PC-9 (cell line): Measurements from ENCODE around the gene UTP25. TPM values are rescaled to one million over a fixed set of nuclear protein-coding genes. Genes with fewer than 3 reads are reported as not detected.
"Not testable (repeated sequence)": the region's sequence is repeated elsewhere in the genome, so short reads cannot be mapped to it uniquely, and the experiment has no call there.

Experiments used
- BruUV-seq: library from RNA; stranded (reverse); fragments of 400-500 nt; replicated peaks from 2 replicates; lab custom pipeline; 2021; lab: Mats Ljungman, UMichigan
- CTCF ChIA-PET: fragments of 300-600 bp; sonication (Branson Sonifier 250); formaldehyde crosslinking; loops from one replicate; lab custom pipeline; 2022; ENCODE audit warnings: antibody characterized with exemption; lab: Charles Lee
- POLR2A ChIA-PET: fragments of 300-600 bp; sonication (Branson Sonifier 250); formaldehyde crosslinking; loops from one replicate; lab custom pipeline; 2022; ENCODE audit warnings: antibody characterized with exemption; ENCODE audit not compliant: unreplicated experiment; lab: Charles Lee
- DNase-seq, 2 experiments: peaks; one replicate each; pipeline versions ENCODE4 v3.0.0 to v3.0.0-alpha.2; 2015 to 2022; ENCODE audit warnings: mixed read lengths in 1 of 2
- H2AFZ ChIP-seq: fragments of 200-600 bp; sonication (generic); 2 replicates; pipeline ENCODE4 v1.8.1; 2017; ENCODE audit warnings: antibody characterized with exemption
- H3F3A ChIP-seq: fragments of 200-600 bp; sonication (generic); 2 replicates; pipeline ENCODE4 v1.8.1; 2017; ENCODE audit warnings: antibody characterized with exemption, mild to moderate bottlenecking, low read depth; ENCODE audit not compliant: insufficient read depth
- H3K27ac ChIP-seq: fragments of 200-600 bp; sonication (generic); 2 replicates; pipeline ENCODE4 v1.6.1; 2016; ENCODE audit warnings: mixed run types
- H3K27me3 ChIP-seq: fragments of 200-600 bp; sonication (generic); 2 replicates; pipeline ENCODE4 v1.6.1; 2016; ENCODE audit warnings: low read depth, mixed run types; ENCODE audit not compliant: insufficient read depth
- H3K36me3 ChIP-seq: fragments of 200-600 bp; sonication (generic); 2 replicates; pipeline ENCODE4 v1.6.1; 2016; ENCODE audit warnings: low read depth, mixed run types
- H3K4me1 ChIP-seq: fragments of 200-600 bp; sonication (generic); replicated peaks from 2 replicates; pipeline ENCODE4 v1.6.1; 2016; ENCODE audit warnings: mixed run types; ENCODE audit not compliant: insufficient read depth
- H3K4me2 ChIP-seq: fragments of 200-600 bp; sonication (generic); 2 replicates; pipeline ENCODE4 v1.6.1; 2017; ENCODE audit warnings: mixed run types
- H3K4me3 ChIP-seq: fragments of 200-600 bp; sonication (generic); 2 replicates; pipeline ENCODE4 v1.6.1; 2016; ENCODE audit warnings: mixed run types
- H3K79me2 ChIP-seq: fragments of 200-600 bp; sonication (generic); 2 replicates; pipeline ENCODE4 v1.6.1; 2017; ENCODE audit warnings: low read depth, mixed run types
- H3K9me2 ChIP-seq: fragments of 200-600 bp; sonication (generic); 2 replicates; pipeline ENCODE4 v1.8.1; 2017; ENCODE audit warnings: mild to moderate bottlenecking; ENCODE audit not compliant: insufficient read depth
- H3K9me3 ChIP-seq: fragments of 200-600 bp; sonication (generic); 2 replicates; pipeline ENCODE4 v1.8.1; 2016; ENCODE audit warnings: low read depth; ENCODE audit not compliant: insufficient read depth
- H4K20me1 ChIP-seq: fragments of 200-600 bp; sonication (generic); 2 replicates; pipeline ENCODE4 v1.8.1; 2017; ENCODE audit not compliant: insufficient read depth
- CTCF ChIP-seq: fragments of 200-600 bp; sonication (generic); conservative IDR thresholded peaks from 2 replicates; pipeline ENCODE4 v1.6.1; 2017; ENCODE audit warnings: mixed run types, antibody characterized with exemption, mild to moderate bottlenecking, moderate library complexity
- EZH2 ChIP-seq: fragments of 200-600 bp; sonication (generic); IDR thresholded peaks from 2 replicates; pipeline ENCODE4 v1.8.0; 2017; ENCODE audit warnings: antibody characterized with exemption, low read depth
- intact Hi-C: fragments of 100-400 bp; cut with micrococcal nuclease; formaldehyde crosslinking; loops from one replicate; pipeline ENCODE4 v1.10.0; 2022; ENCODE audit not compliant: unreplicated experiment
- total RNA-seq: library from RNA; stranded (reverse); gene quantifications from 2 replicates; pipeline ENCODE4 v1.2.3, GENCODE V29; 2021

The UTP25 gene
- total RNA-seq, 1 experiment from 2014 or later = 9.3 TPM

DNA sequence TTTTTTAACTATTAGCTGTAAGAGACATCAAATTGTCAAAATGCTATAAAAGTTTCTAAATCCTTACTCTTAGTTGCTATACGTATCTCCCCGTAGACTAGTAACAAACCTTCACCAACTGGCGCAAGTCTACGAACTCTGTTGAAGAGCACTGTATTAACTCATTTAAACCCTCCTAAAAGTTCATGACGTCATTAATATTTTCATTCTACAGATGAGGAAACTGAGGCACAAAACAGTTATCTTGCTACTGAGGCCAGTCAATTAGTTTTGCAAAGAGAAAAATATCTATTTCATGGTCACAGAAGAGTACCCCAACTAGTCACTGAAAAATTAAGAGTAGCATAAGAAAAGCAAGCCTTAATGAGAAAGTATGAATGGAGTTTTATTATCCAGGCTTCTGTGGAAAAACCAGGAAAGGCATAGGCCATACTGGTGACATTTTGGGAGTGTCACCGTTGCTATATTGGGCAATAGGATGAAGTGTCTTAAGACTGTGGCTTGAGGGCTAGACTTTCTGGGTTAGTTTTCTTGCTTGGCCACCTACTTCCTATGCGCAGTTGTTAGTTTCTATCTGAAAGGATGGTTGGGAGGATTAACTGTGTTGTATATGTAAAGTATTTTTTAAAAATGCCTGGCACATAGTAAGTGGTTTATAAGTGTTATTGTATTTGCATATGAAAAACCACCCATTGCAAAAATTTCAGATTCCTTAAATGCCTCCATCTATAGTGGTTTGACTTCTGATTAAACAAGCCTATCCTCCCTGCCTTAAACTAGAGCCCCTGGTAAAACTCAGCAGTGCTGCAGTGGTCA is 57.8 kb downstream of the UTP25 start:
- intact Hi-C loops = no loop called here
- H3K4me2 ChIP-seq = no peak overlapping the region
- H2AFZ ChIP-seq = no peak overlapping the region
- H3K4me1 ChIP-seq = peaks cover 23% of the 10 kb centered on the region
- H3K27ac ChIP-seq = peak overlapping the region; percentile 68; the same call in 1 of the 2 replicates
- H4K20me1 ChIP-seq = no peaks in the 10 kb centered on the region
- no peaks in the 10 kb centered on the region for H3K27me3 ChIP-seq
- no peak for TF ChIP-seq CTCF
- no peak for TF ChIP-seq EZH2
- H3K36me3 ChIP-seq = no peaks in the 10 kb centered on the region
- no TSS peak for BruUV-seq
- no peaks in the 10 kb centered on the region for H3K9me2 ChIP-seq
- H3K9me3 ChIP-seq = no peaks in the 10 kb centered on the region
- ChIA-PET CTCF (interaction anchor here (0.6 kb wide), 1 partner anchor 10 kb away, joined by 3 read pairs; no protein-coding TSS in a partner anchor), POLR2A (no interaction called here)
- H3K79me2 ChIP-seq = no peaks in the 10 kb centered on the region
- H3K4me3 ChIP-seq = no peak overlapping the region
- DNase-seq = no peak
- no peaks in the 10 kb centered on the region for H3F3A ChIP-seq

- CTCF ChIA-PET = no interaction called here
- BruUV-seq = no TSS peak
These were observed 58.4 kb downstream of the UTP25 start for GRCh38 chr1:209886219-209886536.

GRCh38 chr1:209888291-209889076 is 60.7 kb downstream of the UTP25 start:
- DNase-seq, H2AFZ ChIP-seq, H3K79me2 ChIP-seq, CTCF ChIA-PET, H3K4me2 ChIP-seq, H3K27ac ChIP-seq, intact Hi-C loops, H3K4me3 ChIP-seq, POLR2A ChIA-PET, H3K27me3 ChIP-seq, H3F3A ChIP-seq, H3K36me3 ChIP-seq, H4K20me1 ChIP-seq, H3K9me3 ChIP-seq, BruUV-seq, H3K9me2 ChIP-seq: not testable (repeated sequence)
- H3K4me1 ChIP-seq = peaks cover 30% of the 10 kb centered on the region

More at GRCh38 chr1:209886219-209886536, 58.4 kb downstream of the UTP25 start:
- H3K36me3 ChIP-seq = no peaks in the 10 kb centered on the region
- no peaks in the 10 kb centered on the region for H3F3A ChIP-seq
- H4K20me1 ChIP-seq = no peaks in the 10 kb centered on the region
- H3K9me3 ChIP-seq = no peaks in the 10 kb centered on the region
- no peak for TF ChIP-seq CTCF
- no peak for TF ChIP-seq EZH2
- no peak overlapping the region for H2AFZ ChIP-seq
- H3K27me3 ChIP-seq = no peaks in the 10 kb centered on the region
- intact Hi-C loops = no loop called here
- no peak overlapping the region for H3K4me2 ChIP-seq
- H3K4me3 ChIP-seq = no peak overlapping the region
- no peaks in the 10 kb centered on the region for H3K79me2 ChIP-seq
- peaks cover 29% of the 10 kb centered on the region for H3K4me1 ChIP-seq
- H3K9me2 ChIP-seq = no peaks in the 10 kb centered on the region
- H3K27ac ChIP-seq = no peak overlapping the region
- no peak for DNase-seq
- POLR2A ChIA-PET = no interaction called here
